ENCODE measurements around the gene HCAR2. TPM values are rescaled to one million over a fixed set of nuclear protein-coding genes. Genes with fewer than 3 reads are reported as not detected.
A peak's percentile ranks its signal among the peaks of the same experiment; 100 is the strongest.

The HCAR2 gene
- total RNA-seq, 1 experiment from 2014 or later: not detected

- DNase-seq (ENCODE audit: low read depth, low spot score) (no peak), ATAC-seq (no peak; the same call in 1 of the 2 replicates)
- Histone ChIP-seq H3K27ac (ENCODE audit: low read depth, low read length) (peak overlapping the region; percentile 65), H3K27me3 (ENCODE audit: insufficient read depth, low read length) (no peaks in the 10 kb centered on the region), H3K9ac (ENCODE audit: low read length) (peak overlapping the region; percentile 44), H3K9me3 (ENCODE audit: control insufficient read depth in 1 of 2, insufficient read depth in 1 of 2, low read depth in 1 of 2, low read length in 2 of 2) (no peaks in the 10 kb centered on the region), H3K9me2 (ENCODE audit: insufficient read depth) (no peaks in the 10 kb centered on the region), H3K4me1 (ENCODE audit: control insufficient read depth in 1 of 2, insufficient read depth in 2 of 2, low read length in 2 of 2) (peaks cover 19 to 29% of the 10 kb centered on the region in 2 experiments), H3K4me3 (replicated peaks in 1 of 2; ENCODE audit: low read depth in 1 of 2, low read length in 2 of 2) (peak overlapping the region in 1 of 2 experiments; percentile 44; a peak in 2 of 4 replicates), H3K79me2 (ENCODE audit: insufficient read depth, low read length) (no peaks in the 10 kb centered on the region), H3K36me3 (ENCODE audit: control insufficient read depth in 1 of 2, insufficient read depth in 2 of 2, low read length in 2 of 2) (no peaks in the 10 kb centered on the region), H4K20me1 (ENCODE audit: insufficient read depth) (no peaks in the 10 kb centered on the region), H2AFZ (ENCODE audit: low read depth, low read length, poor library complexity, severe bottlenecking) (peak overlapping the region; percentile 94), H3K4me2 (ENCODE audit: low read length) (peak overlapping the region; percentile 80)
- ChIA-PET CTCF (no interaction called here), POLR2A (interaction anchor here (0.7 kb wide), 1 partner anchor 199 kb away, joined by 3 read pairs; the partner anchor contains the start of genes KNTC1 and RSRC2), RAD21 (ENCODE audit: low non-redundant PET in 1 of 2, low total read pairs in 2 of 2, uncharacterized antibody in 2 of 2, unreplicated experiment in 2 of 2) (no interaction called here)
- TF ChIP-seq ZNF274 (IDR thresholded peaks at IDR 0.05; ENCODE audit: low read depth, low read length) (no peak), SRF (IDR thresholded peaks at IDR 0.05; ENCODE audit: low read depth) (no peak), REST (IDR thresholded peaks at IDR 0.05; ENCODE audit: low read depth) (no peak), EZH2 (IDR thresholded peaks at IDR 0.05) (no peak), ELF1 (IDR thresholded peaks at IDR 0.05; ENCODE audit: borderline replicate concordance, low read depth) (no peak), EZH2phosphoT487 (IDR thresholded peaks at IDR 0.05; ENCODE audit: borderline replicate concordance) (no peak), TCF7L2 (IDR thresholded peaks at IDR 0.05; ENCODE audit: borderline replicate concordance, extremely low read depth, insufficient read depth, insufficient read length) (no peak), SIN3A (IDR thresholded peaks at IDR 0.05; ENCODE audit: low read depth) (no peak), CEBPB (IDR thresholded peaks at IDR 0.05; ENCODE audit: low read depth) (no peak), JUND (IDR thresholded peaks at IDR 0.05) (no peak), CTCF (IDR thresholded peaks at IDR 0.05 in 2 of 3, conservative IDR thresholded peaks at IDR 0.05 in 1 of 3; ENCODE audit: borderline replicate concordance in 1 of 3, insufficient read depth in 1 of 3, low read depth in 2 of 3, low read length in 2 of 3) (no peak), POLR2AphosphoS5 (IDR thresholded peaks at IDR 0.05; ENCODE audit: low read depth, low read length) (no peak), CBX3 (IDR thresholded peaks at IDR 0.05; ENCODE audit: low read depth) (no peak), SP1 (IDR thresholded peaks at IDR 0.05; ENCODE audit: low read depth) (no peak), MAX (IDR thresholded peaks at IDR 0.05) (no peak), YY1 (IDR thresholded peaks at IDR 0.05; ENCODE audit: extremely low read depth, insufficient replicate concordance, low read depth, low read length) (no peak), ZFX (IDR thresholded peaks at IDR 0.05) (no peak), ATF3 (IDR thresholded peaks at IDR 0.05) (no peak), FOSL1 (IDR thresholded peaks at IDR 0.05; ENCODE audit: low read depth) (no peak), RAD21 (IDR thresholded peaks at IDR 0.05; ENCODE audit: low read depth) (no peak)
- intact Hi-C loops (cut with micrococcal nuclease): no loop called here
- no TSS peak for BruUV-seq (replicated peaks)
Measured at GRCh38 chr12:122725452-122726079, 22.4 kb upstream of the HCAR2 start.

Measured in HCT116 (cell line).